SU-DHL-6 (cell line): ENCODE measurements around the gene CBL.
A peak's percentile ranks its signal among the peaks of the same experiment; 100 is the strongest.

Experiments
- H2AFZ ChIP-seq: fragments of 200-600 bp; sonication (generic); 2 replicates; pipeline ENCODE4 v1.6.1; 2014; ENCODE audit warnings: low read depth, mild to moderate bottlenecking, moderate library complexity, mixed read lengths, antibody characterized with exemption, low read length; ENCODE audit not compliant: severe bottlenecking
- H3F3A ChIP-seq: fragments of 200-600 bp; shearing (Covaris generic); 2 replicates; pipeline ENCODE4 v1.6.0; 2016; ENCODE audit warnings: antibody characterized with exemption, mild to moderate bottlenecking; ENCODE audit not compliant: insufficient read depth
- H3K27ac ChIP-seq: fragments of 200-600 bp; sonication (generic); 2 replicates; pipeline ENCODE4 v1.5.1; 2016; ENCODE audit warnings: low read depth, mild to moderate bottlenecking, low read length, moderate library complexity, mixed read lengths
- H3K27me3 ChIP-seq: fragments of 200-600 bp; sonication (generic), shearing (Covaris generic); 2 replicates; pipeline ENCODE4 v1.6.0; 2014; ENCODE audit warnings: mild to moderate bottlenecking, low read length
- H3K36me3 ChIP-seq: fragments of 200-600 bp; sonication (generic); 2 replicates; pipeline ENCODE4 v1.6.1; 2014; ENCODE audit warnings: mild to moderate bottlenecking, low read length, mixed read lengths
- H3K4me2 ChIP-seq: fragments of 300-600, 200-600 bp; shearing (Covaris generic), sonication (generic); 2 replicates; pipeline ENCODE4 v1.6.0; 2014; ENCODE audit warnings: low read length, low read depth, mild to moderate bottlenecking; ENCODE audit not compliant: poor library complexity, severe bottlenecking
- H3K4me3 ChIP-seq: fragments of 200-600 bp; sonication (generic); 2 replicates; pipeline ENCODE4 v1.5.1; 2014; ENCODE audit warnings: antibody characterized with exemption, low read length, mild to moderate bottlenecking, mixed read lengths; ENCODE audit not compliant: insufficient read depth, poor library complexity, severe bottlenecking
- H3K79me2 ChIP-seq: fragments of 200-600 bp; sonication (generic); 2 replicates; pipeline ENCODE4 v1.6.1; 2014; ENCODE audit warnings: mild to moderate bottlenecking, low read length, moderate library complexity; ENCODE audit not compliant: insufficient read depth
- H3K9ac ChIP-seq: fragments of 200-600 bp; sonication (generic); 2 replicates; pipeline ENCODE4 v1.7.0; 2014; ENCODE audit warnings: mild to moderate bottlenecking, low read length
- H3K9me2 ChIP-seq: fragments of 200-600 bp; sonication (generic); replicated peaks from 2 replicates; pipeline ENCODE4 v1.6.1; 2014; ENCODE audit warnings: low read length; ENCODE audit not compliant: insufficient read depth
- H3K9me3 ChIP-seq: fragments of 200-600 bp; sonication (generic); 2 replicates; pipeline ENCODE4 v1.6.1; 2014; ENCODE audit warnings: low read length, mixed read lengths; ENCODE audit not compliant: insufficient read depth
- H4K20me1 ChIP-seq: fragments of 200-600 bp; sonication (generic); 2 replicates; pipeline ENCODE4 v1.6.1; 2014; ENCODE audit warnings: low read depth, mild to moderate bottlenecking, antibody characterized with exemption, low read length, moderate library complexity, mixed read lengths
- EZH2phosphoT487 ChIP-seq: fragments of 200-600 bp; sonication (generic), shearing (Covaris generic); conservative IDR thresholded peaks from 2 replicates; pipeline ENCODE4 v1.6.1; 2018; ENCODE audit warnings: mild to moderate bottlenecking, antibody characterized with exemption, low read length, moderate library complexity, mixed read lengths
- TF ChIP-seq, protein P1 (sequence below): fragments of 200-600 bp; sonication (generic); IDR thresholded peaks from one replicate; pipeline ENCODE4 v1.5.1; 2017; ENCODE audit warnings: antibody characterized with exemption, mild to moderate bottlenecking, low read length, moderate library complexity; ENCODE audit not compliant: insufficient read depth, poor library complexity, severe bottlenecking

Gene CBL

DNA sequence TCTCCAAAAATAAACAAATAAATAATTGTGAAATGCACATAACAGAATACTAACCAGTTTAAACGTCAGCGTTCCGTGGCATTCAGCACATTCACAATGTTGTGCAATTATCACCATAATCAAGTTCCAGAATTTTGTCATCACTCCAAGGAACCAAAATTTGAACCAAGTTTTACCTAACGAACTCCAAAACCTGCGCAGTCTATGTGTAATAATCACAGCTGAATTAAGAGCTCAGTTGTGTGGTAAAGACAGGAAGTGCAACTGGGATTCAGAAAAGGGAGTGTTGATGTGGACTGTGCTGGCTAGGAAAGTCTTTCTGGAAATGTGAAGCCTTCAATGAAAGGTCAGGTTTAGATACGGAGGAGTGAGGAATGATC lies 116.2 kb downstream of the CBL start:
- Histone ChIP-seq H3F3A (peaks cover 6% of the 10 kb centered on the region; the same call in 1 of the 2 replicates), H3K9me3 (no peaks in the 10 kb centered on the region), H3K79me2 (no peaks in the 10 kb centered on the region), H4K20me1 (no peaks in the 10 kb centered on the region), H3K4me3 (no peak overlapping the region), H3K27me3 (no peaks in the 10 kb centered on the region), H2AFZ (no peak overlapping the region), H3K9ac (no peak overlapping the region), H3K4me2 (peak overlapping the region; percentile 63), H3K9me2 (no peaks in the 10 kb centered on the region), H3K27ac (no peak overlapping the region), H3K36me3 (no peaks in the 10 kb centered on the region)
- TF ChIP-seq, protein P1, sequence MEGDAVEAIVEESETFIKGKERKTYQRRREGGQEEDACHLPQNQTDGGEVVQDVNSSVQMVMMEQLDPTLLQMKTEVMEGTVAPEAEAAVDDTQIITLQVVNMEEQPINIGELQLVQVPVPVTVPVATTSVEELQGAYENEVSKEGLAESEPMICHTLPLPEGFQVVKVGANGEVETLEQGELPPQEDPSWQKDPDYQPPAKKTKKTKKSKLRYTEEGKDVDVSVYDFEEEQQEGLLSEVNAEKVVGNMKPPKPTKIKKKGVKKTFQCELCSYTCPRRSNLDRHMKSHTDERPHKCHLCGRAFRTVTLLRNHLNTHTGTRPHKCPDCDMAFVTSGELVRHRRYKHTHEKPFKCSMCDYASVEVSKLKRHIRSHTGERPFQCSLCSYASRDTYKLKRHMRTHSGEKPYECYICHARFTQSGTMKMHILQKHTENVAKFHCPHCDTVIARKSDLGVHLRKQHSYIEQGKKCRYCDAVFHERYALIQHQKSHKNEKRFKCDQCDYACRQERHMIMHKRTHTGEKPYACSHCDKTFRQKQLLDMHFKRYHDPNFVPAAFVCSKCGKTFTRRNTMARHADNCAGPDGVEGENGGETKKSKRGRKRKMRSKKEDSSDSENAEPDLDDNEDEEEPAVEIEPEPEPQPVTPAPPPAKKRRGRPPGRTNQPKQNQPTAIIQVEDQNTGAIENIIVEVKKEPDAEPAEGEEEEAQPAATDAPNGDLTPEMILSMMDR: no peak
- TF ChIP-seq EZH2phosphoT487: no peak

- no peaks in the 10 kb centered on the region for H4K20me1 ChIP-seq
- no peaks in the 10 kb centered on the region for H3K9me2 ChIP-seq
- H3K9me3 ChIP-seq: no peaks in the 10 kb centered on the region
- H3F3A ChIP-seq: peaks cover 6% of the 10 kb centered on the region; the same call in 1 of the 2 replicates
- no peak overlapping the region for H3K4me3 ChIP-seq
- H3K27me3 ChIP-seq: no peaks in the 10 kb centered on the region
- H2AFZ ChIP-seq: no peak overlapping the region
- no peak overlapping the region for H3K27ac ChIP-seq
- H3K9ac ChIP-seq: no peak overlapping the region
- no peaks in the 10 kb centered on the region for H3K79me2 ChIP-seq
- H3K4me2 ChIP-seq: no peak overlapping the region
- TF ChIP-seq EZH2phosphoT487: no peak
- H3K36me3 ChIP-seq: no peaks in the 10 kb centered on the region
Observed at GRCh38 chr11:119322921-119323531, 116.9 kb downstream of the CBL start.

GRCh38 chr11:119323532-119324033 lies 117.4 kb downstream of the CBL start:
- H3K9me3 ChIP-seq: no peaks in the 10 kb centered on the region
- no peak overlapping the region for H3K4me3 ChIP-seq
- H3K9ac ChIP-seq: no peak overlapping the region
- no peaks in the 10 kb centered on the region for H4K20me1 ChIP-seq
- H3K36me3 ChIP-seq: no peaks in the 10 kb centered on the region
- H3K27ac ChIP-seq: no peak overlapping the region
- H3K79me2 ChIP-seq: no peaks in the 10 kb centered on the region
- no peak overlapping the region for H3K4me2 ChIP-seq
- H3F3A ChIP-seq: peaks cover 6% of the 10 kb centered on the region; the same call in 1 of the 2 replicates
- no peaks in the 10 kb centered on the region for H3K27me3 ChIP-seq
- TF ChIP-seq, protein P1: peak; percentile 74
- TF ChIP-seq EZH2phosphoT487: no peak
- no peak overlapping the region for H2AFZ ChIP-seq
- H3K9me2 ChIP-seq: no peaks in the 10 kb centered on the region

DNA sequence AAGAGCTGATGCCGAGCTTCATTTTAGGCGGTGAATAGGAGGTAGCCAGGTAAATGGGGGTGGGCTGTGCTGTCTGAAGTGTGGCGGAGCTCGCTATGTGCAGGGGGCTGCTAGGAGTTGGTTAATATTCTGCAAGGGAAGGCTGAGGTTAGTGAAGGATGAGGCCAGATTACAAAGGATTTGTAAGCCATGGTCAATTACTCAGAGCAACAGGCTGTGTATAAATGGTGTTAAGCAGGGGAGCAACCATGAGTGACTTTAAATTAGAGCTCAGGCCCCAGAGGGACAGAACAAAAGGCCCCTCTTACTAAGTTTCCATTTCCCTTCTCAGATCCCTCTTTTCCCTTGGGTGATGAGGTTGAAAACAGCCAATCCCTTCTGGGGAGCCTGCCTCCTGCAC lies 118.0 kb downstream of the CBL start:
- H3K9ac ChIP-seq: no peak overlapping the region
- no peak overlapping the region for H3K4me3 ChIP-seq
- no peaks in the 10 kb centered on the region for H4K20me1 ChIP-seq
- H3F3A ChIP-seq: peaks cover 6% of the 10 kb centered on the region; the same call in 1 of the 2 replicates
- H3K27ac ChIP-seq: no peak overlapping the region
- no peaks in the 10 kb centered on the region for H3K36me3 ChIP-seq
- H3K27me3 ChIP-seq: no peaks in the 10 kb centered on the region
- H3K4me2 ChIP-seq: no peak overlapping the region
- H3K9me3 ChIP-seq: no peaks in the 10 kb centered on the region
- no peak for TF ChIP-seq EZH2phosphoT487
- TF ChIP-seq, protein P1: no peak
- H3K79me2 ChIP-seq: no peaks in the 10 kb centered on the region
- no peaks in the 10 kb centered on the region for H3K9me2 ChIP-seq
- no peak overlapping the region for H2AFZ ChIP-seq
